Adrenal gland (tissue), 12 donors: ENCODE results near the gene ACTN1. TPM values are rescaled to one million over a fixed set of nuclear protein-coding genes. Genes with fewer than 3 reads are reported as not detected.
A peak's percentile ranks its signal among the peaks of the same experiment; 100 is the strongest.

ENCODE experiments used
- DNase-seq, 7 donors: peaks; one replicate each; pipeline ENCODE4 v3.0.0-alpha.2; 2019 to 2020
- H3K27ac ChIP-seq, 5 donors: fragments of 200-600 bp; sonication (generic) in 4 of 5; 1 replicate in 3 of 5; 2 replicates in 2 of 5; pipeline versions ENCODE4 v1.5.1 to v1.8.0; 2016 to 2020; ENCODE audit warnings: mild to moderate bottlenecking in 1 of 5
- H3K27me3 ChIP-seq: fragments of 200-600 bp; 2 replicates; pipeline ENCODE4 v1.8.0; 2021
- H3K36me3 ChIP-seq, 2 donors: fragments of 200-600 bp; replicated peaks in 1 of 2; 1 replicate in 1 of 2; 2 replicates in 1 of 2; pipeline versions ENCODE4 v1.5.1 to v1.8.0; 2018 to 2022
- H3K4me1 ChIP-seq, 2 donors: fragments of 200-600 bp; replicated peaks in 1 of 2; 1 replicate in 1 of 2; 2 replicates in 1 of 2; pipeline versions ENCODE4 v1.5.1 to v1.8.0; 2018 to 2021
- H3K4me3 ChIP-seq, 4 donors: fragments of 200-600 bp; sonication (generic) in 3 of 4; one replicate each; pipeline ENCODE4 v1.5.1; 2016 to 2018
- H3K9me3 ChIP-seq, 3 donors: fragments of 200-600 bp; sonication (generic) in 1 of 3; replicated peaks in 1 of 3; 1 replicate in 2 of 3; 2 replicates in 1 of 3; pipeline versions ENCODE4 v1.5.1 to v1.8.0; 2016 to 2021
- POLR2A ChIP-seq, 2 donors: fragments of 450-650 bp; IDR thresholded peaks; one replicate each; pipeline ENCODE4 v1.6.1; 2017; ENCODE audit warnings: antibody characterized with exemption in 2 of 2, mild to moderate bottlenecking in 2 of 2, moderate library complexity in 1 of 2
- WGBS, 4 donors: extraction: QIAGEN DNeasy Blood & Tissue Kit in 2 of 4; methylation state at CpG; one replicate each; pipeline versions ENCODE4 v1.1.5 to v1.1.7; 2013 to 2017; 5-methylcytosine and 5-hydroxymethylcytosine counted together
- intact Hi-C, 2 donors: fragments of 100-400 bp; cut with DNase I; formaldehyde crosslinking; loops; one replicate each; pipeline versions ENCODE4 v1.14.1 to v1.15.0; 2022 to 2023
- polyA plus RNA-seq, 3 donors: library from polyadenylated mRNA; stranded (reverse); fragments of 200-250 nt in 2 of 3; fragments of 350-450 nt in 1 of 3; fragmentation: Illumina TruSeq in 1 of 3; extraction: RNeasy Lipid Tissue Mini Kit (QIAGEN cat#74804) in 1 of 3; gene quantifications; one replicate each; pipeline ENCODE4 v1.2.3, GENCODE V29; 2013 to 2014
- total RNA-seq, 9 donors: library from RNA; depleted of rRNA in 4 of 9; stranded (reverse); fragments of >200 nt in 4 of 9; fragments of 120-200 nt in 1 of 9; fragmentation: NEBNext Ultra II Directional in 1 of 9; extraction: Animal tissue kit (Norgen Biotek cat#: 25700) in 1 of 9; gene quantifications; one replicate each; pipeline versions ENCODE4 v1.1.0 to v1.2.4, GENCODE V29; 2013 to 2023
- TF ChIP-seq, protein P1 (sequence below), 6 experiments: fragments of 450-650 bp in 4 of 6; fragments of 200-600 bp in 2 of 6; sonication (generic) in 1 of 6; IDR thresholded peaks; 1 replicate in 5 of 6; 2 replicates in 1 of 6; pipeline versions ENCODE4 v1.5.1 to v1.8.0; 2016 to 2021; ENCODE audit warnings: antibody characterized with exemption in 6 of 6, mild to moderate bottlenecking in 2 of 6, moderate library complexity in 1 of 6
- donor health status: healthy with polysubstance abuse.
- donor health status: Bipolar disorder and iron deficiency.
- donor health status: DM: yes; HTN: yes; CAD: no.
- donor health status: DM: no; HTN: no; CAD: no.
- donor health status: DM: no; HTN: no; CAD: no.
- donor health status: DM: yes; HTN: yes; CAD: no.

The ACTN1 gene
- total and polyA plus RNA-seq, 12 donors = 11.6 to 180 (median 74.3) TPM

DNA sequence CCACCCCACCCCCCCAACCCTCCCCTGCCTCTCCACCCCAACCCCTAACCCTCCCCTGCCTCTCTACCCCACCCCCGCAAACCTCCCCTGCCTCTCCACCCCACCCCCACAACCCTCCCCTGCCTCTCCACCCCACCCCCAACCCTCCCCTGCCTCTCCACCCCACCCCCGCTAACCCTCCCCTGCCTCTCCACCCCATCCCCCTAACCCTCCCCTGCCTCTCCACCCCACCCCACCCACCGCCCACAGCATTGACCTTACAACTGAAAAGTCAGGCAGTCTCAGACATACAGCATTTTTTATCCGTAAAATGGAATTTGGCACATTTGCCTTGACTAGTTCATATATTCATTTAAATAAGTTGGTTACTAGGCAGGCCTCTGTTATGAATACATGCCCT lies 38.6 kb upstream of the ACTN1 start:
- TF ChIP-seq, protein P1, sequence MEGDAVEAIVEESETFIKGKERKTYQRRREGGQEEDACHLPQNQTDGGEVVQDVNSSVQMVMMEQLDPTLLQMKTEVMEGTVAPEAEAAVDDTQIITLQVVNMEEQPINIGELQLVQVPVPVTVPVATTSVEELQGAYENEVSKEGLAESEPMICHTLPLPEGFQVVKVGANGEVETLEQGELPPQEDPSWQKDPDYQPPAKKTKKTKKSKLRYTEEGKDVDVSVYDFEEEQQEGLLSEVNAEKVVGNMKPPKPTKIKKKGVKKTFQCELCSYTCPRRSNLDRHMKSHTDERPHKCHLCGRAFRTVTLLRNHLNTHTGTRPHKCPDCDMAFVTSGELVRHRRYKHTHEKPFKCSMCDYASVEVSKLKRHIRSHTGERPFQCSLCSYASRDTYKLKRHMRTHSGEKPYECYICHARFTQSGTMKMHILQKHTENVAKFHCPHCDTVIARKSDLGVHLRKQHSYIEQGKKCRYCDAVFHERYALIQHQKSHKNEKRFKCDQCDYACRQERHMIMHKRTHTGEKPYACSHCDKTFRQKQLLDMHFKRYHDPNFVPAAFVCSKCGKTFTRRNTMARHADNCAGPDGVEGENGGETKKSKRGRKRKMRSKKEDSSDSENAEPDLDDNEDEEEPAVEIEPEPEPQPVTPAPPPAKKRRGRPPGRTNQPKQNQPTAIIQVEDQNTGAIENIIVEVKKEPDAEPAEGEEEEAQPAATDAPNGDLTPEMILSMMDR (IDR thresholded peaks at IDR 0.05) = no peak
- TF ChIP-seq POLR2A (IDR thresholded peaks at IDR 0.05) = no peak
- Histone ChIP-seq H3K9me3 (no peaks in the 10 kb centered on the region), H3K27ac (no peak overlapping the region), H3K4me1 (no peaks in the 10 kb centered on the region), H3K27me3 (no peaks in the 10 kb centered on the region), H3K4me3 (no peak overlapping the region), H3K36me3 (no peaks in the 10 kb centered on the region)
- WGBS, 4 donors = 80 to 95% (median 89%) methylated on average over 1 to 4 of the region's 4 CpGs
- intact Hi-C loops = no loop called here
- DNase-seq = no peak

DNA sequence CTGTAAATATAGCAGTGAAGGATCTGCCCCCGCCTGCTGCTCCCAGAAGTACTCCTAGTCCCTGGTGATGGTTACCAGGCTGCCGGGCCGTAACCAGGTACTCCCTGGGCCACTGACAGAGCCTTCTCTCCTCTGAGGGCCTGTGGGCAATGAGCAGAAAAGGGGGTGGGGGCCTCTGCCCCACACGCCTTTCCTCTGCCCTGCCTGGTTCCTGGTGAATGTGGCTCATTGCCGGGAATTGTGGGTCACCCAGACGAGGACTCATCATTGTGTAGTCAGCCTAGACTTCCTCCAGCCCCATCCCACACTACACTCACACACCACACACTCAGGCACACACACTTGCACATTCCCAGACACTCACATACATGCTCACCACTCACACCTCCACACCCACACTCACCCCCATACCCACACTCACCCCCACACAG lies 35.7 kb upstream of the ACTN1 start:
- 67 to 100% (median 79%) methylated on average over 2 to 6 of the region's 6 CpGs for WGBS, 4 donors
- TF ChIP-seq, protein P1 (IDR thresholded peaks at IDR 0.05) = no peak
- TF ChIP-seq POLR2A (IDR thresholded peaks at IDR 0.05) = no peak
- no peak for DNase-seq

DNA sequence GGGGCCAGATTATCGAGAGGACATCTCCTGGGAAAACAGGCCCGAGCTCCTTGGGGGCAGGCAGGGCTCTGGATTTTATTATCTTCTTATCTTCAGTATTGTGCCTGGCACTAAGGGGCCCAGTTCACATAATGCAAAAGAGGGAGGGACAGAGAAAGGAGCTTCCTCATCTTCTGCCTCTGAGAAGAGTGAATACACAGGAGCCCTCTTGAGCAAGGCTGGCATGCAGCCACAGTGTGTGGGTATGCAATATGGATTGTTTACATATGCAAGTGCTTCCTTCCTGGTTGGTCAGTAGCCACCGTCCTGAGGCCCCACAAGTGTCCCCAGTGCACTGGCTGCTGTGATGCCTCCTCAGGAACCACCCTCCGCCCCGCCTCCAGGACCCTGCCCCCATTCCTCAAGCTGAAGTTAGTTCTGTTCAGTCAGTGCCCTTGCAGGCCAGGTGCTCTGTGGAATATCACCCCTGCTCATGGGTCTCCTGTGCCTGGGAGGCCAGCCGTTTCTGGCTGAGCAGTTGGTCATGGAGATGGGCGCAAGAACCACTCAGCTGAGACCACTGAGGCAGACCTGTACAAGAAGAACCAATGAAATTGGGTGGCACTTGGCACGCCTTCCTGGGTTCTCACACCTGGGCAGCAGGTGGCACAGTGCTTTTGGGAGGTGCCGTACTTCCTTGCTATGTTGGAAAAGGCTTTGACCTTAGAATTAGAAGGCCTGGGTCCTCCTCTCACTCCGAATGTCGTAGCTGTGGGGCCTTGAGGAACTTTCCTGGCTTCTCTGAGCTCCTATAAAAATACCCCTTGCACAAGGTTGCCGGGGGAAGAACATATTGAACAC lies 35.1 kb upstream of the ACTN1 start:
- no peaks in the 10 kb centered on the region for H3K9me3 ChIP-seq
- H3K4me1 ChIP-seq = no peaks in the 10 kb centered on the region
- H3K27ac ChIP-seq = no peak overlapping the region
- no peak overlapping the region for H3K4me3 ChIP-seq
- 67 to 81% (median 78%) methylated on average over 8 to 12 of the region's 12 CpGs for WGBS, 4 donors
- no peaks in the 10 kb centered on the region for H3K27me3 ChIP-seq
- intact Hi-C loops = no loop called here
- DNase-seq = peak in 5 of 7 donors; percentile 30 to 74 (median 47)
- H3K36me3 ChIP-seq = no peaks in the 10 kb centered on the region
- TF ChIP-seq POLR2A (IDR thresholded peaks at IDR 0.05) = no peak

More for the DNA sequence above, 35.7 kb upstream of the ACTN1 start:
- H3K4me3 ChIP-seq = no peak overlapping the region
- intact Hi-C loops = no loop called here
- no peak overlapping the region for H3K27ac ChIP-seq
- H3K4me1 ChIP-seq = no peaks in the 10 kb centered on the region
- no peaks in the 10 kb centered on the region for H3K9me3 ChIP-seq
- H3K36me3 ChIP-seq = no peaks in the 10 kb centered on the region
- H3K27me3 ChIP-seq = no peaks in the 10 kb centered on the region

DNA sequence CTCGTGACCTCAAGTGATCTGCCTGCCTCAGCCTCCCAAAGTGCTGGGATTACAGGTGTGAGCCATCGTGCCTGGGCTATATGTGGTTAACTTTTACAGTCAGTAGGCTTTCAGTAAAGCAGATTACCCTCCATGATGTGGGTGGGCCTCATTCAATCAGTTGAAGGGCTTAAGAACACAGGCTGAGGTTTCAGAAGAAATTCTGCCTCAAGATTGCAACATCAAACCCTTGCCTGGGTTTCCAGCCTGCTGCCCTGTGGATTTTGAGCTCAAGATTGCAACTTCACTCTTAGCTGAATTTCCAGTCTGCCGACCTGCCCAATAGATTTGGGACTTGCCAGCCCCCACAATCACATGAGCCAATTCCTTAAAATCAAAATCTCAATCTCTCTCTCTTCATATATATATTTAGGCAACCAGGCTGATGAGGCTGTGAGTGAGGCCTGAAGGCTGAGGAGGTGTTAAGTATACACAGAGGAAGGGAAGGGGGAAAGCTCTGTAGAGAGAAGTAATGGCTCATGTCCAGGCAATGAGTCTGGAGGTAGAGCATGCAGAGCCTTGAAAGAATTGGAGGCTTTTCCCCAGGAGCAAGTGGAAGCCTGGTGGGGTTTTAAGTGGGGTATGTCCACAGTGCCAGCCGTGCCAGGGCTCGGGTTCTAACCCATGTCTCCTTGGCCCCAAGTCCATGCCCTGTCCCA lies 33.3 kb upstream of the ACTN1 start:
- H3K4me3 ChIP-seq = no peak overlapping the region
- no peaks in the 10 kb centered on the region for H3K27me3 ChIP-seq
- no peak for TF ChIP-seq POLR2A (IDR thresholded peaks at IDR 0.05)
- TF ChIP-seq, protein P1 (IDR thresholded peaks at IDR 0.05) = no peak
- no peaks in the 10 kb centered on the region for H3K9me3 ChIP-seq
- intact Hi-C loops = no loop called here
- no peak overlapping the region for H3K27ac ChIP-seq
- no peaks in the 10 kb centered on the region for H3K4me1 ChIP-seq
- WGBS, 4 donors = 82 to 92% (median 88%) methylated on average over 5 of the region's 5 CpGs
- DNase-seq = no peak
- no peaks in the 10 kb centered on the region for H3K36me3 ChIP-seq
